ENCODE data around the gene ATR. TPM values are rescaled to one million over a fixed set of nuclear protein-coding genes. Genes with fewer than 3 reads are reported as not detected.
"Not testable (repeated sequence)": the region's sequence is repeated elsewhere in the genome, so short reads cannot be mapped to it uniquely, and the experiment has no call there.

ATR gene
- polyA plus RNA-seq, 1 experiment = 6.0 TPM

DNA sequence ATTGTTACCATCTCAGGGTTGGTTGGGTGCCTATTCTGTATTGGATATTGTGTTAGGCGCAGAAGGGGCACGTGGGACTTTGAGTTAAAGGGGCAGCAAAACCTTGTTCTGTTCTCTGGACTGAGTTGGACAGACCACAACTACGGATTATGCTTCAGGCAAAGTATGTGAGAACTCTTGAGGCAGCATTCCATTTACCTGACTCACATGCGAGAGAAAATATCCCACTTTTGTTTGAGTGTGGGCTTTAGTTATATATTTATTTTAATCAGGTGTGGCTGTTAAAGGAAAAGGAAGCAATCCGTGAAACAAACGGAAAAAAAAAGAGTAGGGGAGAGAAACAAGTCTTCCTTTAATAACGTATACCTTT is 17.0 kb upstream of the ATR start:
- ChIA-PET POLR2A (no interaction called here), CTCF (no interaction called here)
- Histone ChIP-seq H3K27me3 (ENCODE audit: control insufficient read depth, insufficient read depth, low read length) (no peaks in the 10 kb centered on the region), H3K36me3 (ENCODE audit: control insufficient read depth, insufficient read depth, low read length) (no peaks in the 10 kb centered on the region), H3K4me3 (ENCODE audit: low read depth, low read length) (peak overlapping the region; percentile 74)
- no peak for DNase-seq (ENCODE audit: low read depth)
- TF ChIP-seq, protein P1, sequence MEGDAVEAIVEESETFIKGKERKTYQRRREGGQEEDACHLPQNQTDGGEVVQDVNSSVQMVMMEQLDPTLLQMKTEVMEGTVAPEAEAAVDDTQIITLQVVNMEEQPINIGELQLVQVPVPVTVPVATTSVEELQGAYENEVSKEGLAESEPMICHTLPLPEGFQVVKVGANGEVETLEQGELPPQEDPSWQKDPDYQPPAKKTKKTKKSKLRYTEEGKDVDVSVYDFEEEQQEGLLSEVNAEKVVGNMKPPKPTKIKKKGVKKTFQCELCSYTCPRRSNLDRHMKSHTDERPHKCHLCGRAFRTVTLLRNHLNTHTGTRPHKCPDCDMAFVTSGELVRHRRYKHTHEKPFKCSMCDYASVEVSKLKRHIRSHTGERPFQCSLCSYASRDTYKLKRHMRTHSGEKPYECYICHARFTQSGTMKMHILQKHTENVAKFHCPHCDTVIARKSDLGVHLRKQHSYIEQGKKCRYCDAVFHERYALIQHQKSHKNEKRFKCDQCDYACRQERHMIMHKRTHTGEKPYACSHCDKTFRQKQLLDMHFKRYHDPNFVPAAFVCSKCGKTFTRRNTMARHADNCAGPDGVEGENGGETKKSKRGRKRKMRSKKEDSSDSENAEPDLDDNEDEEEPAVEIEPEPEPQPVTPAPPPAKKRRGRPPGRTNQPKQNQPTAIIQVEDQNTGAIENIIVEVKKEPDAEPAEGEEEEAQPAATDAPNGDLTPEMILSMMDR (IDR thresholded peaks at IDR 0.05; ENCODE audit: insufficient read depth, low read depth, low read length) = no peak

DNA sequence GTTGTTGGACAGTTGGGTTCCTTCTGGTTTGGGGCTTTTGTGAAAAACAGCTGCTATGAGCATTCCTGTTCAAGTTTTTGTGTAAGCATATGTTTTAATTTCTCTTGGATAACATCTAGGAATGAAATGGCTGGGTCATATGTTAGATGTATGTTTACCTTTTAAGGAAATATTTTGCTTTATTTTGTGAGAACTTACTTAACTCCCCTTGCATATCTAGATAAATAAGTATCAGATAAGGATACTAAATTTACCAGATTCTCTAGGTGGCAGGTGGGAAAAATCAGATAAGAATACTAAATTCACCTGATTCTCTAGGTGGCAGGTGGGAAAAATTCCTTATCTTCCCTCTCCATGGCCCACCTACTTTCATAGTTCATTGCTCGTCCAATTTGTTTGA is 16.6 kb upstream of the ATR start:
- no peaks in the 10 kb centered on the region for H3K27me3 ChIP-seq (ENCODE audit: control insufficient read depth, insufficient read depth, low read length)
- no peak for DNase-seq (ENCODE audit: low read depth)
- POLR2A ChIA-PET = no interaction called here
- no peak overlapping the region for H3K4me3 ChIP-seq (ENCODE audit: low read depth, low read length)
- TF ChIP-seq, protein P1 (IDR thresholded peaks at IDR 0.05; ENCODE audit: insufficient read depth, low read depth, low read length) = no peak
- CTCF ChIA-PET = no interaction called here
- no peaks in the 10 kb centered on the region for H3K36me3 ChIP-seq (ENCODE audit: control insufficient read depth, insufficient read depth, low read length)

DNA sequence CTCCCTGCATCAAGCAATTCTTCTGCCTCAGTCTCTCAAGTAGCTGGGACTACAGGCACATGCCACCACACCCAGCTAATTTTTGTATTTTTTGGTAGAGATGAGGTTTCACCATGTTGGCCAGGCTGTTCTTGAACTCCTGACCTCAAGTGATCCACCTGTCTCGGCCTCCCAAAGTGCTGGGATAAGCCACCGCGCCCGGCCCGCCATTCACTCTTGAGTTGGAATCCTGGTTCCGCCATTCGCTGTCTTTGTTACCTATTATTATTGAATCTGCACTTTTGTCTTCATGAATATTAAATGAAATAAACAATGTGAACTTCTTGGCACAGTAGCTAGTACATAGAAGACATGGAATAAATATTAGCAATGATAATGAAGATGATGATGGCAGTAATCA is 13.7 kb upstream of the ATR start:
- H3K36me3 ChIP-seq (ENCODE audit: control insufficient read depth, insufficient read depth, low read length); H3K27me3 ChIP-seq (ENCODE audit: control insufficient read depth, insufficient read depth, low read length); DNase-seq (ENCODE audit: low read depth); POLR2A ChIA-PET; H3K4me3 ChIP-seq (ENCODE audit: low read depth, low read length): not testable (repeated sequence)
- CTCF ChIA-PET = interaction anchor here (0.5 to 1.4 kb wide), 2 partner anchors 37 to 395 kb away, joined by 3 to 4 read pairs; no protein-coding TSS in a partner anchor

DNA sequence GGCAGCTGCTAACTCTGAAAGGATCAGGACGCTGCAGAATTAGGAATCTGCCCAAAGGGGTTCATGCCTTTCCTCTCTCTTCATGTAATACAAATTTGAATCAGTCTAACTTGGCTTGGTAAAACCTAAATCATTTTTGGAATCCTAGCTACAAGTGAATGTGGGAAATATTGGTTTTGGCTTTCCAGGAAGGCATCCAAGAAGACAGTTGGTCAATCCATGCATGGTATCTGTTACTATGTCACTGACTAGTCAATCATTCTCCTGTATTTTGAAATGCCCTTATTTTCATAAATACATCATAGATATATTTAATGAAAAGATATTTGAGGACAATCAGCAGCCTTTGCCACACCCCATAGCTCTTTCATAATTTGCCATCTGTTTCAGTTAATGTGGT is 10.2 kb upstream of the ATR start:
- DNase-seq (ENCODE audit: low read depth) = no peak

DNA sequence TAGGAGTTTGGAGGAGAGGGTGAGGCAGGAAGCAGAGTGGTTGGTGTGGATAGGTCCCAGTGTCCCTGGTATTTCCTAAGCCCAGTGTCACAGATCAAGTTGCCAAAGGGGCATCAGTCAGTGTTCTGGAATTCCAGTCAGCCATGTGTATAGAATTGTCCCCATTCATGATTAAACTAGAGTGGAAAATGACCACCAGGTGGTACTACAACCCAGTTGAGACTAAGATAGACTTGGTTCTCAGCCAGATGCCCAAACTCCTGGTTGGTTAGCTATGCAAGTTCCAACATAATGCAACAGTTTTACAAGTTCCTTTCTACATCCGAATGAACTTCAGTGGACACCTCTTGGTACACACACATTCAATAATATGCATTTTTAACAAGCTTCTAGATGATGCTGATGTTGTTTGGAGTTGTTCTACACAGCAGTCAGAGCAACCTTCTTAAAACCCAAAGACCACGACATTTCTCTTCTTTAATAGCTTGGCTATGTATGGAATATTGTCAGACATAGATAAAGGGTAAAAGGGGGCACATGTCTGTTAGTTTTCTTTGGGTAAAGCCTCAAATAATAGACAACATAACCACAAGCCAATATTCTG is 8.4 kb upstream of the ATR start:
- Histone ChIP-seq H3K36me3 (ENCODE audit: control insufficient read depth, insufficient read depth, low read length) (no peaks in the 10 kb centered on the region), H3K27me3 (ENCODE audit: control insufficient read depth, insufficient read depth, low read length) (no peaks in the 10 kb centered on the region; the same call in 1 of the 2 replicates), H3K4me3 (ENCODE audit: low read depth, low read length) (no peak overlapping the region)
- POLR2A ChIA-PET = interaction anchor here (0.6 kb wide), 1 partner anchor 415 kb away, joined by 3 read pairs; the partner anchor contains the start of gene U2SURP
- TF ChIP-seq, protein P1 (IDR thresholded peaks at IDR 0.05; ENCODE audit: insufficient read depth, low read depth, low read length) = peak; percentile 59
- CTCF ChIA-PET = interaction anchor here (0.6 to 4.3 kb wide), 8 partner anchors 10 to 407 kb away, joined by 3 to 22 read pairs (median 4); no protein-coding TSS in a partner anchor
- DNase-seq (ENCODE audit: low read depth) = no peak

More for the DNA sequence above, 10.2 kb upstream of the ATR start:
- Histone ChIP-seq H3K27me3 (ENCODE audit: control insufficient read depth, insufficient read depth, low read length) (no peaks in the 10 kb centered on the region), H3K4me3 (ENCODE audit: low read depth, low read length) (no peak overlapping the region), H3K36me3 (ENCODE audit: control insufficient read depth, insufficient read depth, low read length) (no peaks in the 10 kb centered on the region)
- TF ChIP-seq, protein P1 (IDR thresholded peaks at IDR 0.05; ENCODE audit: insufficient read depth, low read depth, low read length) = no peak
- POLR2A ChIA-PET = no interaction called here
- CTCF ChIA-PET = interaction anchor here (1.3 to 4.3 kb wide), 2 partner anchors 241 to 407 kb away, joined by 4 to 22 read pairs; no protein-coding TSS in a partner anchor

DNA sequence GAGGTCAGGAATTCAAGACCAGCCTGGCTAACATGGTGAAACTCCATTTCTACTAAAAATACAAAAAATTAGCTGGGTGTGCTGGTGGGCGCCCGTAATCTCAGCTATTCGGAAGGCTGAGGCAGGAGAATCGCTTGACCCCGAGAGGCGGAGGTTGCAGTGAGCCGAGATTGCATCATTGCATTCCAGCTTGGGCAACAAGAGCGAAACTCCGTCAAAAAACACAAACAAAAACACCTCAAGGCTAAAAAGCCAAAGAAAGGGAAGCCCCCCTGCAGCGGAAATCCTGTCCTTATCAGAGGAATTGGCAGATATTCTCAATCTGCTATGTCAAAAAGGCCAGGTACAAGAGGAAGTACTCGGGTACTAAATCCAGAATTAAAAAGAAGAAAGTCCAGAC is 2.5 kb upstream of the ATR start:
- POLR2A ChIA-PET; DNase-seq (ENCODE audit: low read depth); H3K4me3 ChIP-seq (ENCODE audit: low read depth, low read length); H3K27me3 ChIP-seq (ENCODE audit: control insufficient read depth, insufficient read depth, low read length); H3K36me3 ChIP-seq (ENCODE audit: control insufficient read depth, insufficient read depth, low read length): not testable (repeated sequence)
- CTCF ChIA-PET = interaction anchor here (1.0 kb wide), 1 partner anchor 8 kb away, joined by 3 read pairs; no protein-coding TSS in a partner anchor

All from BJ (cell line).